ENCODE results near the gene FRAT2.
"Not testable (repeated sequence)": the region's sequence is repeated elsewhere in the genome, so short reads cannot be mapped to it uniquely, and the experiment has no call there.

FRAT2 gene

DNA sequence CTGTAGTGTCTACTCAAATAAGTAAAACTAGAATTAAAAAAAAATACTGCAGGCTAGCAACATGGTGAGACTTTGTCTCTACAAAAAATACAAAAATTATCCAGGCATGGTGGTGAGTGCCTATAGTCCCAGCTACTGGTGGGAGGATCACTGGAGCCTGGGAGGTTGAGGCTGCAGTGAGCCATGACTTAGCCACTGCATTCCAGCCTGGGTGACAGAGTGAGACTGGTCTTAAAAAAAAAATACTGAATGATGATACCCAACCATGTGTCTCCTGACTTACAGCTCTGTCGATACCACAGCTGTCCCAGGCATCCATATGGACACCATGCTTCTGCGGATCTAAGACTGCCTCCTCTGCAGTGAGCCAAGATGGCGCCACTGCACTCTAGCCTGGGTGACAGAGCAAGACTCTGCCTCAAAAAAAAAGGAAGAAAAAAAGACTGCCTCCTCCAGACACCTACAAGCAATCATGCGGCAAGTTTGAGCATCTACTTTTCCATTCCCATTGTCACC, 23.4 kb downstream of the FRAT2 start:
- Mint-ChIP-seq H3K4me1 (ENCODE audit: low read depth in 2 of 2) (no peaks in the 10 kb centered on the region), H3K27ac (no peak overlapping the region), H3K4me3 (no peak overlapping the region), H3K36me3 (ENCODE audit: insufficient read depth) (peaks cover 3% of the 10 kb centered on the region), H3K9me3 (no peaks in the 10 kb centered on the region), H3K27me3 (no peaks in the 10 kb centered on the region)
- DNase-seq, result no peak
- no peak for ATAC-seq (replicated peaks)

DNA sequence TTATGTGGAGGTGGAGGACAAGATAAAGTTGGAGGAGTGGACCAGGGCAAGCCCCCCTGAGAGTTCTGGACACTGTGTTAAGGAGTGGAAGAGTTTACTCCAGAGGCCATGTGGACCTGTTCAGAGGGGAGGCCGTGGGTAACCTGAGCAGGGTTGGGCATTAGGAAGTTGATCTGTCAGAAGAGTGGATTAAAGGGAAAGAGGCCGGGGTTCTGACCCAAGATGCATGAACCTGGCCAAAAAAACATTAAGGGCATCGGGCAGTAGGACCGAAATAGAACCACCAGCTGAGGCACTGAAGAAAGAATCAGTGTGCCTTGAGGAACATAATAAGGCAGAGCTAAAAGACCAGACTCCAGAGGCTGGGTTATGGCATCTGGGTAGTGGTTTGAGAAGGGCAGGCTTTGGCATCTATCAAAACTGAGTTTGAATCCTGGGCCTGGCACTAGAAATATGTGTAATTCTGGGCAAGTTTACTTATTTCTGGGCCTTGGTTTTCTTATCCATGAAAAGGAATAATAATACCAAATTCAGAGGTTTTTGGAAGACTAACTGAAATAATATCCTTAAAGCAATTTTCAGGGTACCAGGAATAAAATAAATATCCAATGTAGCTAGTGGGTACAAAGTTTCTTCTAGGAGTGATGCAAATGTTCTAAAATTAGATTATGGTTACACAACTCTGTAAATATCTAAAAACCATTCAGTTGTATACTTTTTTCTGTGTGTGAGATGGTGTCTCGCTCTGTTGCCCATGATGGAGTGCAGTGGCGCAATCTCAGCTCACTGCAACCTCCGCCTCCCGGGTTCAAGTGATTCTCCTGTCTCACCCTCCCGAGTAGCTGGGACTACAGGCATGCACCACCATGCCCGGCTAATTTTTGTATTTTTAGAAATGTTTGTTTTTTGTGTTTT, 26.4 kb downstream of the FRAT2 start:
- no peaks in the 10 kb centered on the region for H3K27me3 Mint-ChIP-seq
- H3K9me3 Mint-ChIP-seq, result no peaks in the 10 kb centered on the region
- no peak overlapping the region for H3K4me3 Mint-ChIP-seq
- ATAC-seq (replicated peaks) (no peak), DNase-seq (no peak)
- no peaks in the 10 kb centered on the region for H3K4me1 Mint-ChIP-seq (ENCODE audit: low read depth in 2 of 2)
- no peaks in the 10 kb centered on the region for H3K36me3 Mint-ChIP-seq (ENCODE audit: insufficient read depth)
- H3K27ac Mint-ChIP-seq, result peak overlapping the region in 1 of 2 donors; percentile 55

DNA sequence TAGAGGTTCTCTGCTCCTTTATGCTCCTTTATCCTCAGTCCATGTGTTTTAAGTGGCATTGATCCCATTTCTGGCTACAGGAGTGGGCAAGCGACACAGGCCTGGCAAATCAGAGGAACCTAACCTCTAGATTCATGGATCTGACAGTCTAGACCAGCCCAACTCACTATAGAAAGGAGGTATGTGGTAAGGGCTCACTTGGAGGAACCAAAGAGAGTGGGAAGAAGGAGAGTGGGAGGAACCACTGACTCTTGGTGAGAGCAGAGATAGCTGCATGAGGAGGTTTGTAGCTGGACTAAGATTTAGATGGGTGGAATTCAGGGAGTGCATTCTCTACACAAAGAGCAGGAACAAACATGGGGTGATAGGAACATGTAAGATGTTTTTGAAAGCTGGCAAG, 27.1 kb downstream of the FRAT2 start:
- no peak for DNase-seq
- Mint-ChIP-seq H3K36me3 (ENCODE audit: insufficient read depth) (no peaks in the 10 kb centered on the region), H3K4me3 (no peak overlapping the region), H3K9me3 (no peaks in the 10 kb centered on the region), H3K27ac (no peak overlapping the region), H3K27me3 (no peaks in the 10 kb centered on the region), H3K4me1 (ENCODE audit: low read depth in 2 of 2) (no peaks in the 10 kb centered on the region)
- no peak for ATAC-seq (replicated peaks)

DNA sequence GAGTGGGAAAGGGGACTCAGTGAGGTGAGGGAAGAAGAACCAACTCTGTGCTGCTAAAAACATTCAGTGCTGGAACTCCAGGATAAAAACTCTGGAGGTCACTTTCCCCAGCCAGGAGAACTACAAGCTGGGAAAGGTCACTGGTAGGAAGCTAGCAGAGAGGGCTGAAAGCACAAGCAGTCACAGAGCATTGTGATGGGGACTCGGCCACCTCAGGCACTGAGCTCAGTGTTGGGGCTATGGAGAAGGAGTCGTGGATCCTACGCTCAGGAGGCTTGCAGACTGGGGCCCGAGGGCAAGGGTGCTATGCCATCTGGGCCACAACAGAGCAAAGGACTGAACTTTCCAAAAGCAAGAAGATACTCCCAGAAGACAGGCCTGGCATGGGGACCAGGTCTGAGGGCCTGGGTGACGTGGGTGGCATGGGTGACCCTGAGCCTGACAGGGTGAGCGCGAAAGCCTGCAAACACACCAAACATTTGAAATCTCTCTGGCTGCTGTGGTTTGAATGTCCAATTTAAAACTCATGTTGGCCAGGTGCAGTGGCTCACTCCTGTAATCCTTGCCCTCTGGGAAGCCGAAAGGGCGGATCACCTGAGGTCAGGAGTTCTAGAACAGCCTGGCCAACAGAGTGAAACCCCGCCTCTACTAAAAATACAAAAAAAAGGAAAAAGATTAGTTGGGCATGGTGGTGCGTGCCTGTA, 32.3 kb downstream of the FRAT2 start:
- Mint-ChIP-seq H3K4me1 (ENCODE audit: low read depth in 2 of 2) (no peaks in the 10 kb centered on the region), H3K4me3 (no peak overlapping the region), H3K36me3 (ENCODE audit: insufficient read depth) (no peaks in the 10 kb centered on the region), H3K27me3 (no peaks in the 10 kb centered on the region), H3K9me3 (no peaks in the 10 kb centered on the region), H3K27ac (no peak overlapping the region)
- no peak for DNase-seq
- ATAC-seq (replicated peaks), result no peak

DNA sequence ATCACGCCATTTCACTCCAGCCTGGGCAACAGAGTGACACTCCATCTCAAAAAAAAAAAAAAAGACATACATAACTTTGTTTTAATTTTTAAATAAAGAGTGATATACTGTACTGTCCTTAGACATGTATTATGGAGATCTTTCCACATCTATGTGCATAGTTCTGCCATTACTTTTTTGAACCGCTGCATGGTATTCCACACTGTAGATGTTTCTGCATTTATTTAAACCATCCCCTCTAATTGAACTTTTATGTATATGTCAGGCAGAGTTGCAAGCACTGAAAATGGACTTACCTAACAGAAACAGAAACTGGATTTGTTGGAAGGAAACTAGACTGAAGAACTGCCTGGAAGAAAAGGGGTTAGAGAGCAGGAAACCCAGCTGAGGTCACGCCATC, 33.5 kb downstream of the FRAT2 start:
- no peaks in the 10 kb centered on the region for H3K4me1 Mint-ChIP-seq (ENCODE audit: low read depth in 2 of 2)
- ATAC-seq (replicated peaks) (no peak), DNase-seq (no peak)
- H3K27ac Mint-ChIP-seq, result no peak overlapping the region
- H3K4me3 Mint-ChIP-seq, result no peak overlapping the region
- H3K27me3 Mint-ChIP-seq, result no peaks in the 10 kb centered on the region
- no peaks in the 10 kb centered on the region for H3K36me3 Mint-ChIP-seq (ENCODE audit: insufficient read depth)
- no peaks in the 10 kb centered on the region for H3K9me3 Mint-ChIP-seq

DNA sequence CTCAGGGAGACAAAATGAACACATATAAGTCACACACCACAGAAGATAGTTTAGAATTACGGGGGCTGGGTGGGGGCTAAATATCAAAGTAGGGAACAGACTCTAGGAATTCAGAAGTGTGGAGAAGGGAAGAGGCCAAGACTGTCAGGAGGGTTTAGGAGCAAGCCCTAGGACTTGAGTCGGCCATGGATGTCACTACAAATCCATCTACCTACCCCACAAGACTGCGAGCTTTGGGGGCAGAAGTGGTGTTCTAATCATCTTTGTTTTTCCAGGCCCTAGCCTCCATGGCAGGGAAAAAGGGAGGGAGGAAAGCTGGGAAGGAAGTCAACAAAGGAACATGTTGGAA, 36.3 kb downstream of the FRAT2 start:
- no peak overlapping the region for H3K27ac Mint-ChIP-seq

DNA sequence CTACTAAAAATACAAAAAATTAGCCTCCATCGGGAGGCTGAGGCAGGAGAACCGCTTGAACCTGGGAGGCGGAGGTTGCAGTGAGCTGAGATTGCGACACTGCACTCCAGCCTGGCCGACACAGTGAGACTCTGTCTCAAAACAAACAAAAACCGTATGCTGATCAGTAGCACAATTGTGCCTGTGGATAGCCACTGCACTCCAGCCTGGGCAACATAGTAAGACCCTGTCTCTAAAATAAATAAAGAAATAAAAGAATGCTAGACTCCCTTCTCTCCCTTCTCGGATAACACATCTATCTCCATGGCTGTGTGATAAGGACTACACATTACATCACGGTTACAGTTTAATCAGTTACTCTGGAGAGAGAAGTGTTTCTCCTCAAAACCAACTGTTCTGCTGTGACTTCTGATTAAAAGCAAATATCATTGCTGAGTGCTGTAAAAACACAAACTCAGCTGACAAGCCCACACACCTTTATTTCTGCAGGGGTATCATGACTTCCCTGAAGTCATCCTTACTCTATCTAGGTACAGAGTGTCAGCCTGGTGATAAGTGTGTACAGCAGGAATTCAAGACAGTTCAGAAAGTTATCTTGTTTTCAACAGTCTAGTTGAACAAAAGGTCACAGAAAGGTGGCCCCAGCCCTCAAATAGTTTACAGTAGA, 36.8 kb downstream of the FRAT2 start:
- DNase-seq (no peak), ATAC-seq (replicated peaks) (no peak)
- Mint-ChIP-seq H3K27me3 (peaks cover 0 to 6% of the 10 kb centered on the region in 2 donors), H3K4me1 (ENCODE audit: low read depth in 2 of 2) (peaks cover 2% of the 10 kb centered on the region in 2 donors), H3K36me3 (ENCODE audit: insufficient read depth) (peaks cover 2% of the 10 kb centered on the region), H3K9me3 (no peaks in the 10 kb centered on the region), H3K27ac (no peak overlapping the region), H3K4me3 (no peak overlapping the region)

More for the DNA sequence above, 36.3 kb downstream of the FRAT2 start:
- ATAC-seq (replicated peaks) (no peak), DNase-seq (no peak)
- Mint-ChIP-seq H3K9me3 (no peaks in the 10 kb centered on the region), H3K36me3 (ENCODE audit: insufficient read depth) (no peaks in the 10 kb centered on the region), H3K27me3 (peaks cover 0 to 6% of the 10 kb centered on the region in 2 donors), H3K4me1 (ENCODE audit: low read depth in 2 of 2) (no peaks in the 10 kb centered on the region), H3K4me3 (no peak overlapping the region)

DNA sequence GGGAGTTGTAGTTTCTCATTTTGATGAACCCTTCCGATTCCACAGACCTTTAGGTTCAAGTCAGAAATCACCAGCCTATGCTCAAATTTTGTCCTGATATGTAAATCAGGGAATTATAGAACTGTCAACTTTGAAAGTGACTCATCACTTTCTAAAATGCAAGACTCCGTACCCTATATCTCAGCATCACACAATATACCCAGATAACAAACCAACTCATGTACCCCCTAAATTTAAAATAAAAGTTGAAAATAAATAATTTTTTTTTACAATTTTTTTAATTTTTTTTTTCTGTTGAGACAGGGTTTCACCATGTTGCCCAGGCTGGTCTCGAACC, 41.7 kb downstream of the FRAT2 start:
- Mint-ChIP-seq H3K27me3 (peaks cover 0 to 6% of the 10 kb centered on the region in 2 donors), H3K9me3 (no peaks in the 10 kb centered on the region), H3K36me3 (ENCODE audit: insufficient read depth) (peaks cover 12% of the 10 kb centered on the region), H3K27ac (peak overlapping the region; percentile 41 to 89), H3K4me3 (peak overlapping the region; percentile 78 to 92), H3K4me1 (ENCODE audit: low read depth in 2 of 2) (peaks cover 17 to 19% of the 10 kb centered on the region in 2 donors)
- no peak for DNase-seq
- no peak for ATAC-seq (replicated peaks)

DNA sequence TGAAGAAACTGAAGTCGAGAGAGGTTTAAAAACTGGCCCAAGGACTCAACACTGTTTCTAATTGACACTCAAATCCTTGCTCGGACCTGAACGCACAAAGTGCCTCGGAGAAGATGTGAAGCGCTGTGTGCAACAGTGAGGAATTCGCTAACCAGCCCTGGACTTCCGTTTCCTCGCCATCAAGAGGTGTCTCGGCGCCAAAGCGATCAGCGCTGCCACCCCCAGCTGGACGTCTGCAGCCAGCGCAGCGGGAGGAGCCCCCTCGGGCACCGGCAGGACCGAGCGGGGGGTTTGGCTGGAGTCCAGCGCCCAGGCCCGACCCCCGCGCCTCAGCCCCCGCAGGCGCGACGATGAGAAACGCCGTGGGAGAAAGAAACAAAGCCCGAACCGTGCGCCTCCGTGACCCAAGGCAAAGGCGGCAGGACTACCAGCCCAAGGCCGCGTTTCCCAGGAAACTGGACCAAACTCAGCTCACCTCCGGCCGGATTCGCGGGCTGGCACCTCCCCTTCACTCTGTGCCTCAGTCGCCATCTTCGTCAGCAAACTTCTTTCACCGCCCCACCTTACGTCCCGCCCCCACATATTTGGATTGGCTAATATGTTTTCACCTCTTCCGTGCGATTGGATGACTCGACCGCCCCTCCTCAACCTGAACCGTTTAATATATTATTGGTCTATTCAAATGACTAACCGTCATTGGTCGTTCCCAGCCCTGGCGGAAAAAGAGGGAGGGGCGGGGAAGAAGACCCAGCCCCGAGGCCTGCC, 42.2 kb downstream of the FRAT2 start, which contains the start of gene ARHGAP19:
Gene ARHGAP19 (minus strand): TSS at position 541 of the 765 bp plus-strand sequence. CDS start 10 bp downstream, at position 531.
- H3K36me3 Mint-ChIP-seq (ENCODE audit: insufficient read depth), result peaks cover 15% of the 10 kb centered on the region
- no peaks in the 10 kb centered on the region for H3K9me3 Mint-ChIP-seq
- peak; percentile 99 for ATAC-seq (replicated peaks)

DNA sequence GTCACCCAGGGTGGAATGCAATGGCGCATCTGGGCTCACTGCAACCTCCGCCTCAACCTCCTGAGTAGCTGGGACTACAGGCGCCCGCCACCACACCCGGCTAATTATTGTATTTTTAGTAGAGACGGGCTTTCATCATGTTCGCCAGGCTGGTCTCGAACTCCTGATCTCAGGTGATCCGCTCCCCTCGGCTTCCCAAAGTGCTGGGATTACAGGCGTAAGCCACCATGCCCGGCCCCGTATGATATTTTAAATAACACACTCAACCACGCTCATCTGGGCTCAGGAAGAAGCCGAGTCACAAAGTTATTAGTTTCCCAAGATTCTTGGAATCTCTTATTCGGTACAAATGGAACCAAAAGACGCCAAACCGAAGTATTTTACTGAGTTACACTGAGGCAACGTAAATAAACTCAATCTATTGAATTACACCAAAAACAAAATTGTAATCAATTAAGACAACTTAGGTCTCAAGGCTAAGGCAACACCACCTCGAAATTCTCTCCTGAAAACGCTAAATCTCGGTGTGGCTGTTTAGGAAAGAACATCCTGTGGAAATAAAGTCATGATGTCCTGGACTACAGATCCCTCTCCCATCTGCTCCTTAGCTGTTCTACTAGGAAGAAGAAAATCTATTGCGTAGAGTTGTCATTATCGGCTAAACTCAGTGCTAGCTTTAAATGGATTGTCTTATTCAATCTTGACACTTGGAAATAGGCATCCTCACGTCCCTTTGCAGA, 43.0 kb downstream of the FRAT2 start:
- peak overlapping the region; percentile 78 to 92 for H3K4me3 Mint-ChIP-seq
- no peak for ATAC-seq (replicated peaks)
- DNase-seq, result no peak
- H3K4me1 Mint-ChIP-seq (ENCODE audit: low read depth in 2 of 2), result peaks cover 17 to 19% of the 10 kb centered on the region in 2 donors
- H3K9me3 Mint-ChIP-seq, result no peaks in the 10 kb centered on the region
- peak overlapping the region; percentile 41 to 89 for H3K27ac Mint-ChIP-seq
- H3K36me3 Mint-ChIP-seq (ENCODE audit: insufficient read depth), result peaks cover 23% of the 10 kb centered on the region
- H3K27me3 Mint-ChIP-seq, result peaks cover 0 to 6% of the 10 kb centered on the region in 2 donors

More for the DNA sequence above, 42.2 kb downstream of the FRAT2 start, which contains the start of gene ARHGAP19:
- Mint-ChIP-seq H3K27ac (peak within 1 kb of the TSS; percentile 41 to 89), H3K4me1 (ENCODE audit: low read depth in 2 of 2) (peaks cover 17 to 19% of the 10 kb centered on the region in 2 donors), H3K27me3 (peaks cover 0 to 6% of the 10 kb centered on the region in 2 donors), H3K4me3 (peak within 1 kb of the TSS; percentile 78 to 92)
- DNase-seq, result peak; percentile 89 to 94 (median 91)

DNA sequence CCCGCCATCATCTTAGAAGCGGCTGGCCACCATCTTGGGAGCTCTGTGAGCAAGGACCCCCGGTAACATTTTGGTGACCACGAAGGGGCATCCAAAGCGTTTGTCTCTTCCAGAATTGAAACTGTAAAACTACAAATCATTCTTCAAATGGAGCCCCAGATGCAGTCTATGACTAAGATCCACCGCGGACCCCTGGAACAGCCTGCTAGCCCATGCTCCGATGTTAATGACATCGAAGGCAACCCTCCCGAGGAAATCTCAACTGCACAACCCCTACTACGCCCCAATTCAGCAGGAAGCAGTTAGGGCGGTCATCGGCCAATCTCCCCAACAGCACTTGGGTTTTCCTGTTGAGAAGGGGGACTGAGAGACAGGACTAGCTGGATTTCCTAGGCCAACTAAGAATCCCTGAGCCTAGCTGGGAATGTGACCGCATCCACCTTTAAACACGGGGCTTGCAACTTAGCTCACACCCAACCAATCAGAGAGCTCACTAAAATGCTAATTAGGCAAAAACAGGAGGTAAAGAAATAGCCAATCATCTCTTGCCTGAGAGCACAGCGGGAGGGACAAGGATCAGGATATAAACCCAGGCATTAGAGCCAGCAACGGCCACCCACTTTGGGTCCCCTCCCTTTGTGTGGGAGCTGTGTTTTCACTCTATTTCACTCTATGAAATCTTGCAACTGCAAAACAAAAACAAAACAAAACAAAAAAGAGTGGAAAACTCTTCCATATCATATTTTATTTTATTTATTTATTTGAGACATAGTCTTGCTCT, 43.8 kb downstream of the FRAT2 start:
- not testable (repeated sequence) for ATAC-seq (replicated peaks); H3K27ac Mint-ChIP-seq; H3K27me3 Mint-ChIP-seq; DNase-seq; H3K9me3 Mint-ChIP-seq
- Mint-ChIP-seq H3K4me1 (ENCODE audit: low read depth in 2 of 2) (peaks cover 19% of the 10 kb centered on the region in 2 donors), H3K4me3 (peak overlapping the region in 1 of 2 donors; percentile 92), H3K36me3 (ENCODE audit: insufficient read depth) (peaks cover 23% of the 10 kb centered on the region)

DNA sequence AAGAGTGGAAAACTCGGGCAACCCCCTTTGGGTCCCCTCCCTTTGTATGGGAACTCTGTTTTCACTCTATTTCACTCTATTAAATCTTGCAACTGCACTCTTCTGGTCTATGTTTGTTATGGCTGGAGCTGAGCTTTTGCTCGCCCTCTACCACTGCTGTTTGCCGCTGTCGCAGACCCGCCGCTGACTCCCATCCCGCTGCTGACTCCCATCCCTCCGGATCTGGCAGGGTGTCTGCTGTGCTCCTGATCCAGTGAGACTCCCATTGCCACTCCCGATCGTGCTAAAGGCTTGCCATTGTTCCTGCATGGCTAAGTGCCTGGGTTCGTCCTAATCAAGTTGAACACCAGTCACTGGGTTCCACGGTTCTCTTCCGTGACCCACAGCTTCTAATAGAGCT, 44.5 kb downstream of the FRAT2 start:
- Mint-ChIP-seq H3K4me1 (ENCODE audit: low read depth in 2 of 2) (peaks cover 19% of the 10 kb centered on the region in 2 donors), H3K36me3 (ENCODE audit: insufficient read depth) (peaks cover 23% of the 10 kb centered on the region)
- not testable (repeated sequence) for H3K27me3 Mint-ChIP-seq; DNase-seq; H3K9me3 Mint-ChIP-seq; ATAC-seq (replicated peaks); H3K27ac Mint-ChIP-seq; H3K4me3 Mint-ChIP-seq

All from effector memory CD8-positive, alpha-beta T cell (primary cell).